Measurements from ENCODE around the gene ELF3.
"Not testable (repeated sequence)": the region's sequence is repeated elsewhere in the genome, so short reads cannot be mapped to it uniquely, and the experiment has no call there.

ELF3 gene

DNA sequence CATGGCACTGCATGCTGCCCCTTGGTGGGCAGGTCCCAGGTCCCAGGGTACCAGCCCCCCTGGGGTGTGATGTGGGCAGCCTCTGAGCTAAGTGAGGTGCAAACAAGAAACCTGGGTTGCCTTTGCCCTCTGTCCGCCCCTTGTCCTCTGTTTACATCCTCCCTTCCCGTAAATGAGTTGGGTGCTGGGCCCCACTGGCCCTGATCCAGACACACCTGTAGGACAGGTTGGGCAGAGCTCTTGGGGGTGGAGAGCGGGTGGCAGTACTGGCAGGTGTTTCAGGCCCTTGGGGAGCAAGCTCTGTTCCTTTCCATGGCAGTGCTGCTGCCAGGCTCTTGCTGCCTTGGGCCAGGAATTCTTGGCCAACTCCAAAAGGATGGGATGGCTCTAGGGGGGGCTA, 35.8 kb downstream of the ELF3 start:
- Histone ChIP-seq H3K27ac (ENCODE audit: low read length) (no peak overlapping the region), H3K9ac (ENCODE audit: low read length) (no peak overlapping the region), H3K27me3 (ENCODE audit: control insufficient read depth, insufficient read depth, low read length) (no peaks in the 10 kb centered on the region), H3K4me1 (ENCODE audit: control insufficient read depth, low read depth, low read length) (no peaks in the 10 kb centered on the region), H3K9me3 (ENCODE audit: control insufficient read depth, low read depth, low read length) (no peaks in the 10 kb centered on the region), H3K4me3 (ENCODE audit: low read length) (no peak overlapping the region), H3K36me3 (ENCODE audit: control insufficient read depth, low read depth, low read length) (no peaks in the 10 kb centered on the region)

DNA sequence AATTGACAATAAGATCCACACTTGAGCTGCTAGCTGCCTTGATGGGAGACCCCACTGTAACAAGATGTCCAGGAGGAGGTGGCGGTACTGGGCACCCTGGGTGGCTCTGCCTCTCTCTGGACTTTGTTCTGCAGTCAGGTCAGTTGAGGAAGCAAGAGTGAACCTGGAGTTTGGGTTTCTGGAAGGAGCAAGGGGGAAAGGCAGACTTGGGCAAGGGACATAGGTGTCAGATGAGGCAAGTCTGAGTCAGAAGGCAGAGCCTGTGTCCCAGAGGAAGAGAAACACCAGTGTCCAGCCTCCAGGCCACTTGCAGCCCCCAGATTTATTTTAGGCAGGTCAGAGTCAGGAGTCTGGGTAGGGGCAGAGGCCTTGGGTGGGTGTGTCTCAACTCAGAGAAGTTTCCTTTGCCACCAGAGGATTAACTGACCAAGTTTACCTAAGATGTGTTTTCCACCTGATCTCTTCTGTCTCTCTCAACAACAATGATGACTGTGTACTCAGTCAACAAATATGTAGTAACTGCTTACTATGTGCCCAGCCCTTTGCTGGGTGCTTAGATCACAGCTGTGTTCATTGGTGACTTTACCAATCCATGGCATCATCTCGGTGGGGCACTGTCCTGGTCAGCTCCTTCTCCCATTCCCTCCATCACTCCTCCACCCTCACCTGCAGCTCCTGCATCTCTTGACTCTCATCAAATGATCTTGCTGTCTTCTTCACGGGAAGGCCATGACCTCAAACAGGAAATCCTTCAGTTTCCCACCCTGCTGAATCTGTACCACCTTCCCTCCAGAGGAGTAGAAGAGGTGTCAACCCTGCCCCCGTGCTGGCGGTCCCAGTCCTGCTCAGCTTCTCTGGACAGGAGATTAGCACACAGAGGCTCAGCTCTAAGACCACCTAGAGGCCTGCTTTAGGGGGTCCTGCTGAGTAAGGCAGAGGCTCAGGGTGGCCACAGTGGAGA, 36.6 kb downstream of the ELF3 start:
- Histone ChIP-seq H3K9ac (ENCODE audit: low read length) (no peak overlapping the region), H3K4me3 (ENCODE audit: low read length) (no peak overlapping the region), H3K9me3 (ENCODE audit: control insufficient read depth, low read depth, low read length) (no peaks in the 10 kb centered on the region), H3K27ac (ENCODE audit: low read length) (no peak overlapping the region), H3K27me3 (ENCODE audit: control insufficient read depth, insufficient read depth, low read length) (no peaks in the 10 kb centered on the region), H3K4me1 (ENCODE audit: control insufficient read depth, low read depth, low read length) (no peaks in the 10 kb centered on the region), H3K36me3 (ENCODE audit: control insufficient read depth, low read depth, low read length) (no peaks in the 10 kb centered on the region)

GRCh38 chr1:202047977-202048376, 37.6 kb downstream of the ELF3 start:
- Histone ChIP-seq H3K9me3 (ENCODE audit: control insufficient read depth, low read depth, low read length) (no peaks in the 10 kb centered on the region), H3K36me3 (ENCODE audit: control insufficient read depth, low read depth, low read length) (no peaks in the 10 kb centered on the region), H3K27me3 (ENCODE audit: control insufficient read depth, insufficient read depth, low read length) (no peaks in the 10 kb centered on the region), H3K4me3 (ENCODE audit: low read length) (no peak overlapping the region), H3K4me1 (ENCODE audit: control insufficient read depth, low read depth, low read length) (no peaks in the 10 kb centered on the region), H3K9ac (ENCODE audit: low read length) (no peak overlapping the region), H3K27ac (ENCODE audit: low read length) (no peak overlapping the region)

- no peak overlapping the region for H3K4me3 ChIP-seq (ENCODE audit: low read length)
- H3K27me3 ChIP-seq (ENCODE audit: control insufficient read depth, insufficient read depth, low read length) = no peaks in the 10 kb centered on the region
- H3K9me3 ChIP-seq (ENCODE audit: control insufficient read depth, low read depth, low read length) = no peaks in the 10 kb centered on the region
- no peak overlapping the region for H3K27ac ChIP-seq (ENCODE audit: low read length)
- no peak overlapping the region for H3K9ac ChIP-seq (ENCODE audit: low read length)
- no peaks in the 10 kb centered on the region for H3K4me1 ChIP-seq (ENCODE audit: control insufficient read depth, low read depth, low read length)
- H3K36me3 ChIP-seq (ENCODE audit: control insufficient read depth, low read depth, low read length) = no peaks in the 10 kb centered on the region
These were observed 38.7 kb downstream of the ELF3 start for GRCh38 chr1:202049129-202049528.

DNA sequence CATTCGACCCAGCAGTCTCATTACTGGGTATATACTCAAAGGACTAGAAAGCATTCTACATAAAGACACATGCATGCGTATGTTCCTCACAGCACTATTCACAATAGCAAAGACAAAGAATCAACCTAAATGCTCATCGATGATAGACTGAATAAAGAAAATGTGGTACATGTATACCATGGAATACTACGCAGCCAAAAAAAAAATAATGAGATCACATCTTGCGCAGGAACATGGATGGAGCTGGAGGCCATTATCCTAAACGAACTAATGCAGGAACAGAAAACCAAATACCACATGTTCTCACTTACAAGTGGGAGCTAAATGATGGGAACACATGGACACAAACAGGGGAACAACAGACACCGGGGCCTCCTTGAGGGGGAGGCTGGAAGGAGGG, 43.7 kb downstream of the ELF3 start:
- Histone ChIP-seq H3K27ac (ENCODE audit: low read length) (no peak overlapping the region), H3K4me3 (ENCODE audit: low read length) (no peak overlapping the region), H3K36me3 (ENCODE audit: control insufficient read depth, low read depth, low read length) (no peaks in the 10 kb centered on the region), H3K27me3 (ENCODE audit: control insufficient read depth, insufficient read depth, low read length) (no peaks in the 10 kb centered on the region), H3K9me3 (ENCODE audit: control insufficient read depth, low read depth, low read length) (no peaks in the 10 kb centered on the region), H3K4me1 (ENCODE audit: control insufficient read depth, low read depth, low read length) (no peaks in the 10 kb centered on the region), H3K9ac (ENCODE audit: low read length) (no peak overlapping the region)

DNA sequence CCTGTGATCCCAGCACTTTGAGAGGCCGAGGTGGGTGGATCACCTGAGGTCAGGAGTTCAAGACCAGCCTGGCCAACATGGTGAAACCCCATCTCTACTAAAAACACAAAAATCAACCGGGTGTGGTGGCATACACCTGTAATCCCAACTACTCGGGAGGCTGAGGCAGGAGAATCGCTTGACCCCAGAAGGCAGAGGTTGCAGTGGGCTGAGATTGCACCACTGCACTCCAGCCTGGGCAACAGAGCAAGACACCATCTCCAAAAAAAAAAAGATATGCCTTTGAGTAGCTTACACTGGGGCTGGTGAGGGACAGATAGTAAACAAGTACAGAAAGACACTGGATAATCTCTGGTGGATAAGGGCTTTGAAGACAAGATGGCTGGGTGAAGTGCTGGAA, 44.3 kb downstream of the ELF3 start:
- not testable (repeated sequence) for H3K36me3 ChIP-seq (ENCODE audit: control insufficient read depth, low read depth, low read length); H3K9me3 ChIP-seq (ENCODE audit: control insufficient read depth, low read depth, low read length); H3K27ac ChIP-seq (ENCODE audit: low read length); H3K27me3 ChIP-seq (ENCODE audit: control insufficient read depth, insufficient read depth, low read length); H3K4me3 ChIP-seq (ENCODE audit: low read length); H3K9ac ChIP-seq (ENCODE audit: low read length); H3K4me1 ChIP-seq (ENCODE audit: control insufficient read depth, low read depth, low read length)

GRCh38 chr1:202056644-202057334, 46.4 kb downstream of the ELF3 start:
- Histone ChIP-seq H3K9ac (ENCODE audit: low read length) (no peak overlapping the region), H3K27ac (ENCODE audit: low read length) (no peak overlapping the region), H3K9me3 (ENCODE audit: control insufficient read depth, low read depth, low read length) (no peaks in the 10 kb centered on the region), H3K4me1 (ENCODE audit: control insufficient read depth, low read depth, low read length) (no peaks in the 10 kb centered on the region), H3K27me3 (ENCODE audit: control insufficient read depth, insufficient read depth, low read length) (no peaks in the 10 kb centered on the region), H3K36me3 (ENCODE audit: control insufficient read depth, low read depth, low read length) (no peaks in the 10 kb centered on the region), H3K4me3 (ENCODE audit: low read length) (no peak overlapping the region)

DNA sequence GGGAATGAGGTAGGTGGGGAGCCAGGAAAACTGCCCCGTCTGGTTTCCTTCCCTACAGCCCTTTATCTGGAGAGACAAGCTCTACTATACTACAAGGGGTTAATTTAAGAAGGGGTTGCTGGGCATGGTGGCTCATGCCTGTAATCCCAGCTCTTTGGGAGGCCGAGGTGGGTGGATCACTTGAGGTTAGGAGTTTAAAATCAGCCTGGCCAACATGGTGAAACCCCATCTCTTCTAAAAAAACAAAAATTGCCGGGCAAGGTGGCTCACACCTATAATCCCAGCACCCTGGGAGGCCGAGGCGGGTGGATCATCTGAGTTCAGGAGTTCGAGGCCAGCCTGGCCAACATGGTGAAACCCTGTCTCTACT, 46.9 kb downstream of the ELF3 start:
- H3K27me3 ChIP-seq (ENCODE audit: control insufficient read depth, insufficient read depth, low read length); H3K27ac ChIP-seq (ENCODE audit: low read length); H3K9ac ChIP-seq (ENCODE audit: low read length); H3K36me3 ChIP-seq (ENCODE audit: control insufficient read depth, low read depth, low read length); H3K9me3 ChIP-seq (ENCODE audit: control insufficient read depth, low read depth, low read length); H3K4me3 ChIP-seq (ENCODE audit: low read length); H3K4me1 ChIP-seq (ENCODE audit: control insufficient read depth, low read depth, low read length): not testable (repeated sequence)

DNA sequence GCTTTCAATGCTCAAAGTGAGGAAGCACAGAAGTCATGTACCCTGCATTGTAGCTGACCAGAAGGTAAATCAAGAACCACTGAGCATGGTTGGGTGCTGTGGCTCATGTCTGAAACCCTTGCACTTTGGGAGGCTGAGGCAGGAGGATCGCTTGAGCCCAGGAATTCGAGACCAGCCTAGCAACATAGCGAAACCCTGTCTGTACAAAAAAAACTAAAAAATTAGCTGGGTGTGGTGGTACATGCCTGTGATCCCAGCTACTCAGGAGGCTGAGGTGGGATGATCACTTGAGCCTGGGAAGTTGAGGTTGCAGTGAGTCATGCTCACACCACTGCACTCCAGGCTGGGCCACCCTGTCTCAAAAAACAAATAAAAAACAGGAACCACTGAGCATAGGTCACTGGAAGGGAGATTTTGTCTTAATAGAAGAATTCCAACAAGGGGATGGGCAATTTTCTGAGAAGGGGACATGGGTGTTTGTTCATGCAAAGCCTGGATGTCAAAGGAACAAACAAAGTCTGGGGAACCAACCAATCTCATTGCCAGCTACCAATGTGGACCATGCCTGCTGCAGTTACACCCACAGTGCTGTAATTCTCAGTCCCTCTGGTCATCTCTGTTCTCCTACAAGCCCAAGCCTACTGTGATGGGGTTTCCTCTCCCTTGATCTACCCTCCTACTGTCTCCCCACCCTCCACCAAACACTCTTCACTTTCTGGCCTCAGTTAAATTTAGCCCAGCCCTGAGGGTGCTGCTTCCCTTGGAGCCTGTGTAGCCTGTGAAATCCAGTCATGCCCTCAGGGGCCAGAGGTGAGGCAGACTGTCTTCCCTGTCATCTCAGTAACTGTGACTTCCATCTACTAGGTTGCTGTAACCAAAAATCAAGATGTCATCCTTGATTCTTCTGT, 47.9 kb downstream of the ELF3 start:
- no peaks in the 10 kb centered on the region for H3K9me3 ChIP-seq (ENCODE audit: control insufficient read depth, low read depth, low read length)
- no peaks in the 10 kb centered on the region for H3K36me3 ChIP-seq (ENCODE audit: control insufficient read depth, low read depth, low read length)
- no peaks in the 10 kb centered on the region for H3K27me3 ChIP-seq (ENCODE audit: control insufficient read depth, insufficient read depth, low read length)
- no peak overlapping the region for H3K27ac ChIP-seq (ENCODE audit: low read length)
- H3K9ac ChIP-seq (ENCODE audit: low read length) = no peak overlapping the region
- no peak overlapping the region for H3K4me3 ChIP-seq (ENCODE audit: low read length)
- no peaks in the 10 kb centered on the region for H3K4me1 ChIP-seq (ENCODE audit: control insufficient read depth, low read depth, low read length)

GRCh38 chr1:202061055-202061454, 50.7 kb downstream of the ELF3 start:
- Histone ChIP-seq H3K9ac (ENCODE audit: low read length) (no peak overlapping the region), H3K36me3 (ENCODE audit: control insufficient read depth, low read depth, low read length) (no peaks in the 10 kb centered on the region), H3K4me1 (ENCODE audit: control insufficient read depth, low read depth, low read length) (no peaks in the 10 kb centered on the region), H3K4me3 (ENCODE audit: low read length) (no peak overlapping the region), H3K27ac (ENCODE audit: low read length) (no peak overlapping the region), H3K27me3 (ENCODE audit: control insufficient read depth, insufficient read depth, low read length) (no peaks in the 10 kb centered on the region), H3K9me3 (ENCODE audit: control insufficient read depth, low read depth, low read length) (no peaks in the 10 kb centered on the region)

DNA sequence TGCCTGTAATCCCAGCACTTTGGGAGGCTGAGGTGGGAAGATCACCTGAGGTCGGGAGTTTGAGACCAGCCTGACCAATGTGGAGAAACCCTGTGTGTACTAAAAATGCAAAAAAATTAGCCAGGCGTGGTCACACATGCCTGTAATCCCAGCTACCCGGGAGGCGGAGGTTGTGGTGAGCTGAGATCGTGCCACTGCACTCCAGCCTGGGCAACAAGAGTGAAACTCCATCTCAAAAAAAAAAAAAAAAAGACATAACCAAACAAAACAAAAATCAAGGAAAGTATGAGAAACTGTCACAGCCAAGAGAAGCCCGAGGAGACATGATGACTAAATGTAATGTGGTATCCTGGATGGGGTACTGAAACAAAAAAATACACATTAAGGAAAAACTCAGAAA, 51.4 kb downstream of the ELF3 start:
- not testable (repeated sequence) for H3K9ac ChIP-seq (ENCODE audit: low read length); H3K4me3 ChIP-seq (ENCODE audit: low read length); H3K9me3 ChIP-seq (ENCODE audit: control insufficient read depth, low read depth, low read length); H3K4me1 ChIP-seq (ENCODE audit: control insufficient read depth, low read depth, low read length); H3K36me3 ChIP-seq (ENCODE audit: control insufficient read depth, low read depth, low read length); H3K27me3 ChIP-seq (ENCODE audit: control insufficient read depth, insufficient read depth, low read length); H3K27ac ChIP-seq (ENCODE audit: low read length)
